ENCODE data around the gene SYNPO. TPM values are rescaled to one million over a fixed set of nuclear protein-coding genes. Genes with fewer than 3 reads are reported as not detected.
A peak's percentile ranks its signal among the peaks of the same experiment; 100 is the strongest.

Gene SYNPO
- polyA plus RNA-seq, 2 of the 4 experiments (the other 2 are of a cell fraction), result 13.7 to 33.9 TPM

GRCh38 chr5:150656191-150657132, 16.0 kb downstream of the SYNPO start (continued):
- TF ChIP-seq MAZ (IDR thresholded peaks at IDR 0.05; ENCODE audit: borderline replicate concordance, low read depth, low read length), result peak; percentile 80; the same call in 1 of the 2 replicates
- TF ChIP-seq RCOR1 (IDR thresholded peaks at IDR 0.05; ENCODE audit: low read depth, low read length), result no peak
- TF ChIP-seq POLR2A (IDR thresholded peaks at IDR 0.05; ENCODE audit: low read length), result peak; percentile 50
- TF ChIP-seq MAX (IDR thresholded peaks at IDR 0.05), result peak; percentile 75
- no peak for TF ChIP-seq ZC3H11A (IDR thresholded peaks at IDR 0.05)
- no peak for TF ChIP-seq RNF2 (IDR thresholded peaks at IDR 0.05; ENCODE audit: borderline replicate concordance, low read depth)
- no peak; the same call in 1 of the 2 replicates for TF ChIP-seq GATA3 (IDR thresholded peaks at IDR 0.05; ENCODE audit: borderline replicate concordance)
- TF ChIP-seq HOXB5 (CRISPR knock-in tag; IDR thresholded peaks at IDR 0.05), result peak; percentile 24; the same call in 1 of the 2 replicates
- no peak for TF ChIP-seq KDM1A (IDR thresholded peaks at IDR 0.05; ENCODE audit: low read depth)
- no peak for TF ChIP-seq PHF8 (IDR thresholded peaks at IDR 0.05; ENCODE audit: borderline replicate concordance, low read depth)
- no peak for TF ChIP-seq CHD2 (IDR thresholded peaks at IDR 0.05; ENCODE audit: low read length, partially characterized antibody)
- peak; percentile 90 for TF ChIP-seq CTCF (IDR thresholded peaks at IDR 0.05)
- no peak for TF ChIP-seq HES2 (IDR thresholded peaks at IDR 0.05)
- no peak for TF ChIP-seq KDM5A (IDR thresholded peaks at IDR 0.05)
- no peak for TF ChIP-seq NFE2L2 (conservative IDR thresholded peaks at IDR 0.05; ENCODE audit: low read length)

GRCh38 chr5:150658121-150658520, 17.7 kb downstream of the SYNPO start:
- TF ChIP-seq PBX3 (IDR thresholded peaks at IDR 0.05), result peak; percentile 17; the same call in 1 of the 2 replicates
- 0 out of 5 replicates have a peak, but pooled peaks of 1 of the 2 experiments have one; percentile 5 for TF ChIP-seq JUN (IDR thresholded peaks at IDR 0.05)
- TF ChIP-seq CTCF (IDR thresholded peaks at IDR 0.05), result no peak
- Histone ChIP-seq H3K4me2 (0 out of 3 replicates have a peak overlapping the region, but pooled peaks have one; percentile 83), H3K4me1 (peaks cover 27% of the 10 kb centered on the region), H3K9me3 (no peaks in the 10 kb centered on the region), H3K27ac (peak overlapping the region in 1 of 2 experiments; percentile 39; a peak in 2 of 6 replicates), H3K4me3 (no peak overlapping the region)
- DNase-seq (ENCODE audit: low read depth in 1 of 2, low spot score in 1 of 2), result no peak
- ATAC-seq, result no peak
- ChIA-PET CTCF (interaction anchor here (0.9 to 11.2 kb wide), 17 partner anchors 10 to 506 kb away, joined by 3 to 143 read pairs (median 5); partner anchors contain the start of genes RBM22, RPS14 and SYNPO), POLR2A (interaction anchor here (0.6 to 2.5 kb wide), 4 partner anchors 18 to 208 kb away, joined by 3 to 8 read pairs (median 4); partner anchors contain the start of genes DCTN4, RBM22 and SYNPO)
- FAIRE-seq, result no peak
- 97% methylated on average over 4 of the region's 4 CpGs for WGBS (ENCODE audit: missing lambda C conversion rate)
